ENCODE data around the gene C20orf144. TPM values are rescaled to one million over a fixed set of nuclear protein-coding genes. Genes with fewer than 3 reads are reported as not detected.
A peak's percentile ranks its signal among the peaks of the same experiment; 100 is the strongest.

C20orf144 gene
- polyA plus RNA-seq, 2 donors, result 0.02 to 0.04 TPM

DNA sequence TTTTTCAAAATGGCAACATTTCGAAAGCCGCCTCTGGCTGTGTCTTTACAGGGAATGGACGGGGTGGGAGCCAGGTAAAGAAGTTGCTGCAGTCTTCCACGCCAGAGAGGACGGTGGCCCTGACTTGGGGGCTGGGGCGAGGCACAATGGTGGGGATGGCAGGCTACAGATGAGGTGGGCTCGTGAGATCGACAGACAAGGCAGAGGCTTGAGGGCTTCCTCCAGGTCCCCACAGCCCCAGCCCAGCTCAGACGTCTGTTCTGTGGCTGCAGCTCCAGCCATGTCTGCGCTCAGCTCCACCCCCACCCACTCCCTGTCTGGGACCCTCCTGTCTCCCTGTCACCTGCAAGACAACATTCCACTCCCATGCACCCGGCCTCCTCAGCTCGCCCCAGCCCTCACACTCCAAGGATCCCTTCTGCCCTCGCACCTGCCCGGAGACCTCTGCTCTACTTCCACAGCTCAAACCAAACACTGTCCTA lies 7.4 kb upstream of the C20orf144 start:
- 58 to 61% methylated on average over 13 to 14 of the region's 14 CpGs for WGBS, 2 donors
- peaks cover 4 to 11% of the 10 kb centered on the region in 2 donors for H3K36me3 ChIP-seq (ENCODE audit: control insufficient read depth in 2 of 2, insufficient read depth in 2 of 2, low read length in 1 of 2)
- peak overlapping the region in 1 of 2 donors; percentile 37 for H3K27ac ChIP-seq (ENCODE audit: low read depth in 2 of 2, low read length in 1 of 2)
- peaks cover 11 to 28% of the 10 kb centered on the region in 2 donors for H3K4me1 ChIP-seq (ENCODE audit: control insufficient read depth in 2 of 2, insufficient read depth in 2 of 2, low read length in 1 of 2)
- H3K9me3 ChIP-seq (ENCODE audit: control insufficient read depth in 2 of 2, insufficient read depth in 1 of 2, low read depth in 1 of 2, low read length in 1 of 2), result no peaks in the 10 kb centered on the region
- no peaks in the 10 kb centered on the region for H3K27me3 ChIP-seq (ENCODE audit: control insufficient read depth in 1 of 2, insufficient read depth in 2 of 2, low read length in 2 of 2)
- no peak overlapping the region for H3K4me3 ChIP-seq (ENCODE audit: low read depth in 1 of 2, low read length in 2 of 2)

DNA sequence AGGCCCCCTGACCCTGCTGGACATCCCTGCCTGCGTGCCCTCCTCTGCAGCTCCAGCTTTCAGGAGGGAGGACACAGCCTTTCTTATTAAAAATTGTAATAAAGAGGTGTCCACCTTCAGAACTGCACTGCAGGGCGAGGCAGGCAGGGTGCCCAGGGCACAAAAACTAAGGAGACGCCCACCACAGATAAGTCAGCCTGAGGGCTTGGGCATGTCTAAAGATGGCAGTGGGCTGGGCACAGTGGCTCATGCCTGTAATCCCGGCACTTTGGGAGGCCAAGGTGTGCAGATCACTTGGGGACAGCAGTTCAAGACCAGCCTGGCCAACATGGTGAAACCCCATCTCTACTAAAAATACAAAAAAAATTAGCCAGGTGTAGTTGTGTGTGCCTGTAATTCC lies 7.0 kb upstream of the C20orf144 start:
- no peaks in the 10 kb centered on the region for H3K9me3 ChIP-seq (ENCODE audit: control insufficient read depth in 2 of 2, insufficient read depth in 1 of 2, low read depth in 1 of 2, low read length in 1 of 2)
- peak overlapping the region in 1 of 2 donors; percentile 37 for H3K27ac ChIP-seq (ENCODE audit: low read depth in 2 of 2, low read length in 1 of 2)
- WGBS, 2 donors, result 48 to 53% methylated on average over 4 of the region's 4 CpGs
- H3K4me1 ChIP-seq (ENCODE audit: control insufficient read depth in 2 of 2, insufficient read depth in 2 of 2, low read length in 1 of 2), result peaks cover 8 to 25% of the 10 kb centered on the region in 2 donors
- H3K36me3 ChIP-seq (ENCODE audit: control insufficient read depth in 2 of 2, insufficient read depth in 2 of 2, low read length in 1 of 2), result peaks cover 4 to 15% of the 10 kb centered on the region in 2 donors
- no peaks in the 10 kb centered on the region for H3K27me3 ChIP-seq (ENCODE audit: control insufficient read depth in 1 of 2, insufficient read depth in 2 of 2, low read length in 2 of 2)
- no peak overlapping the region for H3K4me3 ChIP-seq (ENCODE audit: low read depth in 1 of 2, low read length in 2 of 2)

DNA sequence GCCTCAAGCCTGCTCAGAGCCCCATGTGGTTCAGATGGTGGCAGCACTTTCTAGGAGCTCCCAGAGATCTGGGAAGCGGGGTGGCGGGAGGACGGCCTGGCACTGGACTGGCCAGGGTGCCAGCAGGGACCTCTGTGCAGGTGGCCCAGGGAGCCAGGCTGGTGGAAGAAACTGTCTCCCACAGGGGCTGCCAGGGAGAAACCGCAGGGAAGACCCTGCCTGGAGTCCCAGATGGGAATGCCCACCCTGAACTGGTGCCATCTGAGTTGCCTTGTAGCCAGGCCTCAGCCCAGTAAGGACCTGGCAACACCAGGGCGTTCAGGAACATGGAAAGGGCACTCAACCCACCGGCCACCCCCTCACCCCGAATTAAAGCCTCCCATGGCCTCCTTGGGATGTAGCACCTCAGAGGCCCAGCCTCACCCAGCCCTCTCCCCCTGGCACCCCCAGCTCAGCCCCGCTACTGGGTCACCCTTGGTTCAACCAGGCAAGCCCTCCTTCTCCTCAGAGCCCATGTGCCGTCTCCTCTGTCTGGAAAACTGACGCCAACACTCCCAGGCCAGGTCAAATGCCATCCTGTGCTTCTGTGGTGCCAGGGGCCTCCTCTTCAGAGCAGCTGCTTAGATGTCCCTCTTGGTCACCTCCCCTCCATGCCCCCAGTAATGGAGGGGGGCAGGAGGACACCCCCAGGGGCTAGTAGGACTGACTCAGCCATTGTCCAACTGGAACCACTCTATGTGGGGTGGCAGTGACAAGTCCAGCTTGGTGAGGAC lies 5.9 kb upstream of the C20orf144 start:
- Histone ChIP-seq H3K36me3 (ENCODE audit: control insufficient read depth in 2 of 2, insufficient read depth in 2 of 2, low read length in 1 of 2) (peaks cover 4 to 15% of the 10 kb centered on the region in 2 donors), H3K4me3 (ENCODE audit: low read depth in 1 of 2, low read length in 2 of 2) (no peak overlapping the region), H3K27me3 (ENCODE audit: control insufficient read depth in 1 of 2, insufficient read depth in 2 of 2, low read length in 2 of 2) (no peaks in the 10 kb centered on the region), H3K4me1 (ENCODE audit: control insufficient read depth in 2 of 2, insufficient read depth in 2 of 2, low read length in 1 of 2) (peaks cover 6 to 20% of the 10 kb centered on the region in 2 donors), H3K9me3 (ENCODE audit: control insufficient read depth in 2 of 2, insufficient read depth in 1 of 2, low read depth in 1 of 2, low read length in 1 of 2) (no peaks in the 10 kb centered on the region), H3K27ac (ENCODE audit: low read depth in 2 of 2, low read length in 1 of 2) (no peak overlapping the region)
- 91 to 93% methylated on average over 10 of the region's 10 CpGs for WGBS, 2 donors

DNA sequence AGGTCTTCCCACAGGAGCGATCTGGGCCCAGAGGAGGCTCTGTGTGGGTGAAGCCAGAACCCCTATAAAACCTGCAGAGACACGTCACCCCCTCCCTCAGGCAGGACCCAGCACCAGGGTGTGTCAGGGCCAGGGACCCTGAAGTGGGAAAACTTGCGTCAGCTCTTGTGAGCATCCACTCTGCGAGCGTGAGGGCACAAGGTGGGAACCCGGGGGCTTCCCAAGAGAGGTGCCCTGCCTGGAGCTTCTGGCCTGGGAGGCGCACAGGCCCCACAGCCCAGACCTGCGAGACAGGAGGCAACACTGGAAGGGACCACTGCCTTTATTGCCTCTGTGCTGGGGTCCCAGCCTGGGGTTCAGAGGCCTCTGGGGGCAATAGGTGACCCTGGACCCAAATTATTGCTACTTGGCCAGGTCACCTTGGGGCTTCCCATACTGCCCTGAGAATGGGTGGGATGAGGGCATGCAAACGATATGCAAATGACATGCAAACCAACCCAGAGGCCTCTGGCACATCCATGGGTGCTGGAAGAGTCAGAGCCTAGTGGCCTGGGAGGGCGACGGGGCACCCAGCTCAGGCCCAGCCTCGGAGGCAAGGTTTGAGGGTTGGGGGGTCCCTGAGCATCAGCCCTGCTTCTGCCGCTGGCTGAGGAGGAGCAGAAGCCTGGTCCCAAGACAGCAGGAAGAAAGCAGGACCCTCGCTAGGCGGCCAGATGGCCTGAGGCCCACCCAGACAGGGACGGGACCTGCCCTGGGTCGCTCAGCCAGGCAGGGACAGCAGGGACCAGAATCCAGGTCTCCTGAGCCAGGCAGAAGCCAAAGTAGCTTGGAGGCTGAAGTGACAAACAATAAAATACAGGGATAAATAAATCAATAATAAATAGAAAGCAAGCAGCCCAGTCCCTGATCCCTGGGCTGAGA lies 5.1 kb upstream of the C20orf144 start:
- H3K4me1 ChIP-seq (ENCODE audit: control insufficient read depth in 2 of 2, insufficient read depth in 2 of 2, low read length in 1 of 2), result peaks cover 6 to 18% of the 10 kb centered on the region in 2 donors
- no peak overlapping the region for H3K27ac ChIP-seq (ENCODE audit: low read depth in 2 of 2, low read length in 1 of 2)
- H3K4me3 ChIP-seq (ENCODE audit: low read depth in 1 of 2, low read length in 2 of 2), result no peak overlapping the region
- H3K36me3 ChIP-seq (ENCODE audit: control insufficient read depth in 2 of 2, insufficient read depth in 2 of 2, low read length in 1 of 2), result peaks cover 4 to 15% of the 10 kb centered on the region in 2 donors
- WGBS, 2 donors, result 94 to 96% methylated on average over 17 of the region's 17 CpGs
- H3K9me3 ChIP-seq (ENCODE audit: control insufficient read depth in 2 of 2, insufficient read depth in 1 of 2, low read depth in 1 of 2, low read length in 1 of 2), result no peaks in the 10 kb centered on the region
- no peaks in the 10 kb centered on the region for H3K27me3 ChIP-seq (ENCODE audit: control insufficient read depth in 1 of 2, insufficient read depth in 2 of 2, low read length in 2 of 2)

DNA sequence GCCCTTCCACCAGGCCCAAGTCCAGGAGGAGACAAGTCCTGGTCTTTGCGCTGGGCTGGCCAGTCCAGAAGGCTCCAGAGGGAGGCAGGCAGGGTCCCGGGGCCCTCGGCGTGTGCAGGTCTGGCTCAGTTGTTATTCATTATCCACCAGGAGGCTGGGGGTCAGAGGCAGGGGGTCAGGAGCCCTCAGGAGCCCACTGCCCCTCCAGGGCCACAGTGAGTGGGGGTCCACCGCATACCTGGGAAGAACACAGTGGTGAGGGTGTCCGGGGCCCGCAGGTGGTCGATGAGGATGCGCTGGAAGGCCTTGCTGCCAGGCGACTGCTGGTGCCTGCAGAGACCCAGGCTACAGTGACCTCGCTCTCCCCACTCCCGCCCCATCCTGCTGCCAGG lies 4.4 kb upstream of the C20orf144 start:
- peaks cover 6 to 18% of the 10 kb centered on the region in 2 donors for H3K4me1 ChIP-seq (ENCODE audit: control insufficient read depth in 2 of 2, insufficient read depth in 2 of 2, low read length in 1 of 2)
- no peaks in the 10 kb centered on the region for H3K9me3 ChIP-seq (ENCODE audit: control insufficient read depth in 2 of 2, insufficient read depth in 1 of 2, low read depth in 1 of 2, low read length in 1 of 2)
- 93 to 96% methylated on average over 12 of the region's 12 CpGs for WGBS, 2 donors
- peaks cover 4 to 15% of the 10 kb centered on the region in 2 donors for H3K36me3 ChIP-seq (ENCODE audit: control insufficient read depth in 2 of 2, insufficient read depth in 2 of 2, low read length in 1 of 2)
- no peaks in the 10 kb centered on the region for H3K27me3 ChIP-seq (ENCODE audit: control insufficient read depth in 1 of 2, insufficient read depth in 2 of 2, low read length in 2 of 2)
- H3K27ac ChIP-seq (ENCODE audit: low read depth in 2 of 2, low read length in 1 of 2), result no peak overlapping the region
- H3K4me3 ChIP-seq (ENCODE audit: low read depth in 1 of 2, low read length in 2 of 2), result no peak overlapping the region

DNA sequence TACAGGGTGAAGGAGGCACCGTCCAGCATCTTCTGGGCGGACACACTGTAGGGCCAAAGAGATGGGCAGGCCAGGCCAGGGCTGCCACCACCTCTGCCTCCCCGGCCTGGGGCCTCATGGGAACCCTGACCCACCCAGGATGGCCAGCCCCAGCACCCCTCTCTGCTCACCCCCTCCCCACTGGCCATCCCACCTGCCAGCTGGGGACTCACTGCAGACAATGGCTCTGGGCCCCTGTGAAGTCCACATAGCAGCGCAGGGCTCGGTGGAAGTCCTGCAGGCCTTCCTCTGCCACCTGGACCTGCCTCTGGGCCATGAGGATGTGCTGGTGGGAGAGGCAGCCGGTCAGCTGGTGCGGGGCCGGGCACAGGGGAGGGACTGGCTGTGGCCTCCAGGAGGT lies 3.6 kb upstream of the C20orf144 start:
- Histone ChIP-seq H3K27ac (ENCODE audit: low read depth in 2 of 2, low read length in 1 of 2) (no peak overlapping the region), H3K9me3 (ENCODE audit: control insufficient read depth in 2 of 2, insufficient read depth in 1 of 2, low read depth in 1 of 2, low read length in 1 of 2) (no peaks in the 10 kb centered on the region), H3K4me3 (ENCODE audit: low read depth in 1 of 2, low read length in 2 of 2) (no peak overlapping the region), H3K36me3 (ENCODE audit: control insufficient read depth in 2 of 2, insufficient read depth in 2 of 2, low read length in 1 of 2) (peaks cover 4 to 15% of the 10 kb centered on the region in 2 donors), H3K4me1 (ENCODE audit: control insufficient read depth in 2 of 2, insufficient read depth in 2 of 2, low read length in 1 of 2) (peaks cover 1 to 19% of the 10 kb centered on the region in 2 donors), H3K27me3 (ENCODE audit: control insufficient read depth in 1 of 2, insufficient read depth in 2 of 2, low read length in 2 of 2) (no peaks in the 10 kb centered on the region)
- 93 to 95% methylated on average over 8 of the region's 8 CpGs for WGBS, 2 donors

DNA sequence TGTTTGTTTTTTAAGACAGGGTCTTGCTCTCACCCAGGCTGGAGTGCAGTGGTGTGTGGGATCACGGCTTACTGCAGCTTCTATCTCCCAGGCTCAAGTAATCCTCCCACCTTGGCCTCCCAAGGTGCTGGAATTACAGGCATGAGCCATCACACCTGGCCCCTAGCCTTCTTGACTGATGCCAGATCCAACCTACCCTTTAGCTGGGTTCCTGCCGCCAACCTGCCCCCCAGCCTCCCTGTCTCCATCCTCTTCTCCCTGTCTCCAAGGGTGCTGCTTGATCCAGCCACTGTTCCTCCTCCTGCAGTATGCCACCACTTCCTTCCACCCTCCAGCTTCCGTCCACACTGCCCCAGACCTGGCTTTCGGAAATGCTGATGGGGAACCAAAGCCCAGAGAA lies 3.2 kb upstream of the C20orf144 start:
- Histone ChIP-seq H3K4me3 (ENCODE audit: low read depth in 1 of 2, low read length in 2 of 2) (no peak overlapping the region), H3K36me3 (ENCODE audit: control insufficient read depth in 2 of 2, insufficient read depth in 2 of 2, low read length in 1 of 2) (peaks cover 4 to 15% of the 10 kb centered on the region in 2 donors), H3K9me3 (ENCODE audit: control insufficient read depth in 2 of 2, insufficient read depth in 1 of 2, low read depth in 1 of 2, low read length in 1 of 2) (no peaks in the 10 kb centered on the region), H3K27me3 (ENCODE audit: control insufficient read depth in 1 of 2, insufficient read depth in 2 of 2, low read length in 2 of 2) (no peaks in the 10 kb centered on the region), H3K27ac (ENCODE audit: low read depth in 2 of 2, low read length in 1 of 2) (no peak overlapping the region), H3K4me1 (ENCODE audit: control insufficient read depth in 2 of 2, insufficient read depth in 2 of 2, low read length in 1 of 2) (peaks cover 0 to 17% of the 10 kb centered on the region in 2 donors)
- WGBS, 2 donors, result 92 to 96% methylated on average over 4 of the region's 4 CpGs

DNA sequence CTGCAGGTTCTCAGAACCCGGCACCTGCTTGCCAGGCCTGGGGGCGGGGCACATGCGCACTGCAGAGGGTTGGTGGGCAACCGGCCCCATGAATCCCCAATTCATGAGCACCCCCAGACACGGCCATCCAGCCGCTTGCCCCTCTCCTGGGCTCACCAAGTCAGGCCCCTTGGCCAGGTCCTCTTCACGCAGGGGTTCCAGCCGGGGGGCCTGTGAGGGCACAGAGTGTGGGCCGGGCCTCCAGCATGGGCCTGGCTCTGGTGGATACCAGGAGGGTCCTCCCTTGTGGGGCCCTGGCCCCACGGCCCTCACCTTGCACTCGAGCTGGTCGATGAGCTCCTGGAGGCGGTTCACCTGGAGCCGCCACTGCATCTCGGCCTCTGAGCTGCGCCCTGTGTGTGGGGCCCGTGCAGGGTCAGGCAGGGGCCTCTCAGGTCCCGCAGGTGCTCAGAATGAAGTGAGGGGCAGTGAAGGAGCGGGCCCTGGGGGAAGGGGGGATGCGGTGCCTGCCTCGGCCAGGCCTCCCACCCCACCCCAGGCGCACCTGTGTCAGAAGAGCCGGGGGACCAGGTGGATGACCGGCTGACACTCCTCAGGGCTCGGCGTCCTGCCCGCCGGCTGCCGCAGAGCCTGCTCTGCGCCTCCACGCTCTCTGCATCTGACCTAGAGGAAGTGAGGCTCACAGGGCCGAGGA lies 2.6 kb upstream of the C20orf144 start:
- 95 to 96% methylated on average over 32 of the region's 32 CpGs for WGBS, 2 donors
- H3K27ac ChIP-seq (ENCODE audit: low read depth in 2 of 2, low read length in 1 of 2), result no peak overlapping the region
- peaks cover 4 to 15% of the 10 kb centered on the region in 2 donors for H3K36me3 ChIP-seq (ENCODE audit: control insufficient read depth in 2 of 2, insufficient read depth in 2 of 2, low read length in 1 of 2)
- no peak overlapping the region for H3K4me3 ChIP-seq (ENCODE audit: low read depth in 1 of 2, low read length in 2 of 2)
- H3K4me1 ChIP-seq (ENCODE audit: control insufficient read depth in 2 of 2, insufficient read depth in 2 of 2, low read length in 1 of 2), result peaks cover 1 to 16% of the 10 kb centered on the region in 2 donors
- no peaks in the 10 kb centered on the region for H3K9me3 ChIP-seq (ENCODE audit: control insufficient read depth in 2 of 2, insufficient read depth in 1 of 2, low read depth in 1 of 2, low read length in 1 of 2)
- H3K27me3 ChIP-seq (ENCODE audit: control insufficient read depth in 1 of 2, insufficient read depth in 2 of 2, low read length in 2 of 2), result no peaks in the 10 kb centered on the region

DNA sequence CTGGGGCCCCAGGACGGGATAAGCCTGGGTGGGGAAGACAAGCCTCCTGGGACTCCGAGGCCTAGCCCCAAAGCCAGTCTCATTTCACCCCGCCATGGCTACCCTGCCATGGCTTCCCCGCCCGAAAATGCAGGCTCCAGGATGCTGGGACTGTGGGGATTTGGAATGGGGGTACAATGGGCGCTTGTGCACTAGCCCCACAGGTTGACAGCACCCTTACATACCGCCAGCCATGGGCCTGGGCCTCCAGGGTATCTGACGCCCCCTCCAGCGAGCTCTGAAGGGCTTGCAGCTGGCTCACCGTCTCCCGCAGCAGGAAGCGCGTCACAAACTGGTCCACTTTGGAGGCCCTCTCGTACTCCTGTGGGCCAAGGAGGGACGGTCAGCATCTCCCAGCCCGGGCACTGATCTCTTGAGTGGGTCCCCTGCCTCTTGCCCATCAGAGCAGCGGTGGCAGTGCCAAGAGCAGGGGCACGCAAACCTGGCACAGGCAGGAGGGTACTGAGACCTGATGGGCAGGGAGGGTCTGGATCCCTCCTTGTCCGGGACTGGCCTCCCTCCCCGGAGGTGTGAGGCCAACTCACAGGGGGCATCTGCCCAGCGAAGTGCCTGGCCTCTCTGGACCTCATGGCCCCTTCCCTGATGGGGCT lies 2.0 kb upstream of the C20orf144 start:
- Histone ChIP-seq H3K9me3 (ENCODE audit: control insufficient read depth in 2 of 2, insufficient read depth in 1 of 2, low read depth in 1 of 2, low read length in 1 of 2) (no peaks in the 10 kb centered on the region), H3K36me3 (ENCODE audit: control insufficient read depth in 2 of 2, insufficient read depth in 2 of 2, low read length in 1 of 2) (peaks cover 4 to 15% of the 10 kb centered on the region in 2 donors), H3K4me1 (ENCODE audit: control insufficient read depth in 2 of 2, insufficient read depth in 2 of 2, low read length in 1 of 2) (peaks cover 2 to 14% of the 10 kb centered on the region in 2 donors), H3K27me3 (ENCODE audit: control insufficient read depth in 1 of 2, insufficient read depth in 2 of 2, low read length in 2 of 2) (no peaks in the 10 kb centered on the region), H3K4me3 (ENCODE audit: low read depth in 1 of 2, low read length in 2 of 2) (no peak overlapping the region), H3K27ac (ENCODE audit: low read depth in 2 of 2, low read length in 1 of 2) (no peak overlapping the region)
- 91 to 92% methylated on average over 21 of the region's 21 CpGs for WGBS, 2 donors

All from esophagus (tissue), 2 donors.